HCT116 (cell line): Measurements from ENCODE around the gene OR10AD1. TPM values are rescaled to one million over a fixed set of nuclear protein-coding genes. Genes with fewer than 3 reads are reported as not detected.

ENCODE experiments used
- ATAC-seq: fragments of 200-7000 bp; cut with Tn5 transposase; 2 replicates; pipeline ENCODE4 v1.9.1; 2020; ENCODE audit warnings: mild to moderate bottlenecking, moderate library complexity
- BruUV-seq: library from RNA; stranded (reverse); fragments of 400-500 nt; replicated peaks from 2 replicates; lab custom pipeline; 2021; lab: Mats Ljungman, UMichigan
- CTCF ChIA-PET: fragments of 300-600 bp; sonication (Branson Sonifier 250); formaldehyde crosslinking; loops from one replicate; lab custom pipeline; 2021; ENCODE audit warnings: antibody characterized with exemption; lab: Charles Lee
- POLR2A ChIA-PET: fragments of 300-600, 350-600 bp; sonication (Branson Sonifier 250); formaldehyde crosslinking; loops from one replicate; lab custom pipeline; 2021; ENCODE audit warnings: antibody characterized with exemption; lab: Charles Lee
- RAD21 ChIA-PET, 2 experiments: fragments of 300-600 bp; sonication (Branson Sonifier 250); formaldehyde crosslinking; loops; one replicate each; lab custom pipeline; 2023; ENCODE audit warnings: low total read pairs in 2 of 2; ENCODE audit not compliant: uncharacterized antibody in 2 of 2, unreplicated experiment in 2 of 2, low non-redundant PET in 1 of 2; lab: Charles Lee
- DNase-seq: peaks from one replicate; pipeline ENCODE4 v3.0.0-alpha.2; 2010; ENCODE audit warnings: low read depth, low spot score
- H2AFZ ChIP-seq: fragments of 200-600 bp; shearing (Covaris generic), sonication (generic); 2 replicates; pipeline ENCODE4 v1.6.1; 2017; ENCODE audit warnings: low read depth, mixed run types, mixed read lengths, antibody characterized with exemption, low read length; ENCODE audit not compliant: poor library complexity, severe bottlenecking
- H3K27ac ChIP-seq: 2 replicates; pipeline ENCODE4 v1.5.1; 2012; ENCODE audit warnings: low read depth, low read length
- H3K27me3 ChIP-seq: fragments of 200-600 bp; sonication (generic); 2 replicates; pipeline ENCODE4 v1.6.1; 2016; ENCODE audit warnings: mixed run types, low read length, mixed read lengths; ENCODE audit not compliant: insufficient read depth
- H3K36me3 ChIP-seq, 2 experiments: fragments of 200-500 bp in 1 of 2; fragments of 200-600 bp in 1 of 2; sonication (Bioruptor generic) in 1 of 2; sonication (generic) in 1 of 2; 2 replicates each; pipeline versions ENCODE4 v1.5.1 to v1.6.1; 2014 to 2016; ENCODE audit warnings: low read length in 2 of 2, inconsistent platforms in 1 of 2, mixed read lengths in 1 of 2, mixed run types in 1 of 2; ENCODE audit not compliant: insufficient read depth in 2 of 2, control insufficient read depth in 1 of 2
- H3K4me1 ChIP-seq, 2 experiments: fragments of 200-600 bp in 1 of 2; sonication (generic) in 1 of 2; 2 replicates each; pipeline versions ENCODE4 v1.5.1 to v1.6.1; 2012 to 2017; ENCODE audit warnings: low read length in 2 of 2, inconsistent platforms in 1 of 2, mild to moderate bottlenecking in 1 of 2, mixed read lengths in 1 of 2, mixed run types in 1 of 2, moderate library complexity in 1 of 2; ENCODE audit not compliant: insufficient read depth in 2 of 2, control insufficient read depth in 1 of 2
- H3K4me2 ChIP-seq: fragments of 200-600 bp; sonication (generic); 2 replicates; pipeline ENCODE4 v1.6.1; 2017; ENCODE audit warnings: mixed run types, low read length, mixed read lengths
- H3K4me3 ChIP-seq, 2 experiments: fragments of 200-600 bp in 1 of 2; sonication (generic) in 1 of 2; replicated peaks in 1 of 2; 2 replicates each; pipeline ENCODE4 v1.5.1; 2011 to 2016; ENCODE audit warnings: low read length in 2 of 2, control low read depth in 1 of 2, low read depth in 1 of 2, mild to moderate bottlenecking in 1 of 2, mixed read lengths in 1 of 2, mixed run types in 1 of 2
- H3K79me2 ChIP-seq: fragments of 200-600 bp; sonication (generic); 2 replicates; pipeline ENCODE4 v1.6.1; 2017; ENCODE audit warnings: mild to moderate bottlenecking, mixed run types, low read length, moderate library complexity, mixed read lengths; ENCODE audit not compliant: insufficient read depth
- H3K9ac ChIP-seq: fragments of 200-600 bp; sonication (generic); 2 replicates; pipeline ENCODE4 v1.6.1; 2016; ENCODE audit warnings: low read length, mixed read lengths
- H3K9me2 ChIP-seq: fragments of 200-600 bp; sonication (generic), shearing (Covaris generic); 2 replicates; pipeline ENCODE4 v1.6.1; 2017; ENCODE audit warnings: mixed run types, mild to moderate bottlenecking, moderate library complexity; ENCODE audit not compliant: insufficient read depth
- H3K9me3 ChIP-seq, 2 experiments: fragments of 200-500 bp in 1 of 2; fragments of 200-600 bp in 1 of 2; sonication (Bioruptor generic) in 1 of 2; sonication (generic) in 1 of 2; 2 replicates each; pipeline ENCODE4 v1.6.1; 2014 to 2017; ENCODE audit warnings: low read length in 2 of 2, mixed read lengths in 2 of 2, inconsistent platforms in 1 of 2, low read depth in 1 of 2, mild to moderate bottlenecking in 1 of 2, mixed run types in 1 of 2, moderate library complexity in 1 of 2; ENCODE audit not compliant: control insufficient read depth in 1 of 2, insufficient read depth in 1 of 2
- H4K20me1 ChIP-seq: fragments of 200-600 bp; sonication (generic), shearing (Covaris generic); 2 replicates; pipeline ENCODE4 v1.6.1; 2017; ENCODE audit warnings: mixed run types, mild to moderate bottlenecking, moderate library complexity; ENCODE audit not compliant: insufficient read depth
- EGR1 ChIP-seq: IDR thresholded peaks from 2 replicates; pipeline ENCODE4 v1.6.1; 2012; ENCODE audit warnings: low read depth
- ELF1 ChIP-seq: IDR thresholded peaks from 2 replicates; pipeline ENCODE4 v1.6.1; 2012; ENCODE audit warnings: low read depth, borderline replicate concordance
- FOSL1 ChIP-seq: IDR thresholded peaks from 2 replicates; pipeline ENCODE4 v1.6.1; 2012; ENCODE audit warnings: low read depth
- MAX ChIP-seq: IDR thresholded peaks from 2 replicates; pipeline ENCODE4 v1.6.1; 2012
- RAD21 ChIP-seq: IDR thresholded peaks from 2 replicates; pipeline ENCODE4 v1.6.1; 2012; ENCODE audit warnings: low read depth, mild to moderate bottlenecking
- SP1 ChIP-seq: IDR thresholded peaks from 2 replicates; pipeline ENCODE4 v1.6.1; 2012; ENCODE audit warnings: low read depth
- TCF7L2 ChIP-seq: IDR thresholded peaks from 2 replicates; pipeline ENCODE4 v1.7.0; 2011; ENCODE audit warnings: borderline replicate concordance, inconsistent platforms; ENCODE audit not compliant: insufficient read depth, insufficient read length; ENCODE audit errors: extremely low read depth
- intact Hi-C: fragments of 100-400 bp; cut with micrococcal nuclease; formaldehyde crosslinking; loops from 2 replicates; pipeline ENCODE4 v1.10.0; 2022
- total RNA-seq: library from RNA; stranded (reverse); gene quantifications from one replicate; pipeline ENCODE4 v1.2.1, GENCODE V29; 2021; ENCODE audit not compliant: unreplicated experiment
- TF ChIP-seq, protein P1 (sequence below): IDR thresholded peaks from 2 replicates; pipeline ENCODE4 v1.6.1; 2012
- TF ChIP-seq, protein P2 (sequence below): IDR thresholded peaks from 2 replicates; pipeline ENCODE4 v1.6.1; 2011; ENCODE audit warnings: mild to moderate bottlenecking, low read length, moderate library complexity; ENCODE audit not compliant: insufficient replicate concordance; ENCODE audit errors: extremely low read depth

The OR10AD1 gene
- total RNA-seq, 1 experiment from 2014 or later = not detected

- Histone ChIP-seq H3K4me3 (no peak overlapping the region), H3K4me1 (peaks cover 4 to 25% of the 10 kb centered on the region in 2 experiments; a peak in 2 of 4 replicates), H3K27ac (no peak overlapping the region), H3K9ac (no peak overlapping the region), H3K9me3 (no peaks in the 10 kb centered on the region), H4K20me1 (no peaks in the 10 kb centered on the region), H3K9me2 (no peaks in the 10 kb centered on the region), H3K79me2 (no peaks in the 10 kb centered on the region), H3K4me2 (no peak overlapping the region), H3K27me3 (0 out of 2 replicates have a peak, but pooled peaks cover 2% of the 10 kb centered on the region), H3K36me3 (no peaks in the 10 kb centered on the region), H2AFZ (no peak overlapping the region)
- CTCF ChIA-PET = no interaction called here
- RAD21 ChIA-PET = no interaction called here
- TF ChIP-seq RAD21 (no peak), SP1 (no peak), FOSL1 (no peak), ELF1 (no peak), EGR1 (no peak), TCF7L2 (no peak), MAX (no peak)
- TF ChIP-seq, protein P1, sequence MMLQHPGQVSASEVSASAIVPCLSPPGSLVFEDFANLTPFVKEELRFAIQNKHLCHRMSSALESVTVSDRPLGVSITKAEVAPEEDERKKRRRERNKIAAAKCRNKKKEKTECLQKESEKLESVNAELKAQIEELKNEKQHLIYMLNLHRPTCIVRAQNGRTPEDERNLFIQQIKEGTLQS = no peak
- TF ChIP-seq, protein P2, sequence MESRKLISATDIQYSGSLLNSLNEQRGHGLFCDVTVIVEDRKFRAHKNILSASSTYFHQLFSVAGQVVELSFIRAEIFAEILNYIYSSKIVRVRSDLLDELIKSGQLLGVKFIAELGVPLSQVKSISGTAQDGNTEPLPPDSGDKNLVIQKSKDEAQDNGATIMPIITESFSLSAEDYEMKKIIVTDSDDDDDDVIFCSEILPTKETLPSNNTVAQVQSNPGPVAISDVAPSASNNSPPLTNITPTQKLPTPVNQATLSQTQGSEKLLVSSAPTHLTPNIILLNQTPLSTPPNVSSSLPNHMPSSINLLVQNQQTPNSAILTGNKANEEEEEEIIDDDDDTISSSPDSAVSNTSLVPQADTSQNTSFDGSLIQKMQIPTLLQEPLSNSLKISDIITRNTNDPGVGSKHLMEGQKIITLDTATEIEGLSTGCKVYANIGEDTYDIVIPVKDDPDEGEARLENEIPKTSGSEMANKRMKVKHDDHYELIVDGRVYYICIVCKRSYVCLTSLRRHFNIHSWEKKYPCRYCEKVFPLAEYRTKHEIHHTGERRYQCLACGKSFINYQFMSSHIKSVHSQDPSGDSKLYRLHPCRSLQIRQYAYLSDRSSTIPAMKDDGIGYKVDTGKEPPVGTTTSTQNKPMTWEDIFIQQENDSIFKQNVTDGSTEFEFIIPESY = no peak
- POLR2A ChIA-PET = no interaction called here
- DNase-seq (no peak), ATAC-seq (no peak)
- intact Hi-C loops = loop anchor here (5.0 kb wide), 3 partner anchors 223 to 432 kb away; partner anchors contain the start of genes TMEM106C and VDR
- no TSS peak for BruUV-seq
Observed at GRCh38 chr12:48185181-48185919, 17.7 kb downstream of the OR10AD1 start.
